HEK293 (cell line): ENCODE results near the gene PRICKLE3.
"Not testable (repeated sequence)": the region's sequence is repeated elsewhere in the genome, so short reads cannot be mapped to it uniquely, and the experiment has no call there.

Experiments used
- CTCF ChIP-seq: fragments of 450-650 bp; formaldehyde crosslinking; IDR thresholded peaks from 2 replicates; pipeline ENCODE4 v1.5.1; 2016; ENCODE audit warnings: missing biosample characterization, missing genetic modification characterization
- ZNF138 ChIP-seq: fragments of 450-650 bp; formaldehyde crosslinking; IDR thresholded peaks from 2 replicates; pipeline ENCODE4 v1.5.1; 2016; ENCODE audit warnings: missing biosample characterization, missing genetic modification characterization, borderline replicate concordance
- ZNF26 ChIP-seq: fragments of 450-650 bp; formaldehyde crosslinking; IDR thresholded peaks from 2 replicates; pipeline ENCODE4 v1.5.1; 2016; ENCODE audit warnings: missing biosample characterization, missing genetic modification characterization
- ZNF558 ChIP-seq: fragments of 450-650 bp; formaldehyde crosslinking; IDR thresholded peaks from 2 replicates; pipeline ENCODE4 v1.5.1; 2016; ENCODE audit warnings: missing biosample characterization, missing genetic modification characterization
- ZNF654 ChIP-seq: fragments of 450-650 bp; formaldehyde crosslinking; IDR thresholded peaks from 2 replicates; pipeline ENCODE4 v1.5.1; 2016; ENCODE audit warnings: low read depth, missing biosample characterization, missing genetic modification characterization
- ZNF792 ChIP-seq: fragments of 450-650 bp; formaldehyde crosslinking; IDR thresholded peaks from 2 replicates; pipeline ENCODE4 v1.5.1; 2016; ENCODE audit warnings: missing biosample characterization, missing genetic modification characterization

- TF ChIP-seq ZNF792; ZNF654; ZNF138 (tag by site-specific recombination); CTCF (tag by site-specific recombination); ZNF26; ZNF558 (tag by site-specific recombination): not testable (repeated sequence)
Measured at GRCh38 chrX:49148390-49149100, 37.6 kb downstream of the PRICKLE3 start.
